GM21515 (cell line): ENCODE results near the gene MME.
A peak's percentile ranks its signal among the peaks of the same experiment; 100 is the strongest.
"Not testable (repeated sequence)": the region's sequence is repeated elsewhere in the genome, so short reads cannot be mapped to it uniquely, and the experiment has no call there.

Experiments used
- ATAC-seq: cut with Tn5 transposase; IDR thresholded peaks from one replicate; pipeline ENCODE4 v1.9.1; 2021; ENCODE audit not compliant: unreplicated experiment

The MME gene

GRCh38 chr3:155083313-155083905, 3.3 kb downstream of the MME start:
- no peak for ATAC-seq

GRCh38 chr3:155084567-155084966, 4.4 kb downstream of the MME start:
- ATAC-seq = no peak

- ATAC-seq = no peak
These were observed 5.9 kb downstream of the MME start for GRCh38 chr3:155086051-155086450.

- ATAC-seq = no peak
These were observed 8.7 kb downstream of the MME start for GRCh38 chr3:155088706-155089345.

- ATAC-seq = no peak
These were observed 9.4 kb downstream of the MME start for GRCh38 chr3:155089495-155089894.

GRCh38 chr3:155093261-155093660, 13.1 kb downstream of the MME start:
- ATAC-seq = no peak

GRCh38 chr3:155096303-155097008, 16.3 kb downstream of the MME start:
- no peak for ATAC-seq

GRCh38 chr3:155097009-155097349, 16.9 kb downstream of the MME start:
- ATAC-seq = no peak

GRCh38 chr3:155101398-155101797, 21.3 kb downstream of the MME start:
- ATAC-seq = no peak

- no peak for ATAC-seq
These were observed 22.2 kb downstream of the MME start for GRCh38 chr3:155102329-155102728.

- ATAC-seq = no peak
These were observed 23.6 kb downstream of the MME start for GRCh38 chr3:155103686-155104085.

GRCh38 chr3:155106119-155106518, 26.0 kb downstream of the MME start:
- no peak for ATAC-seq

- no peak for ATAC-seq
These were observed 29.9 kb downstream of the MME start for GRCh38 chr3:155110022-155110421.

- no peak for ATAC-seq
These were observed 31.1 kb downstream of the MME start for GRCh38 chr3:155110996-155111901.

GRCh38 chr3:155111971-155112370, 31.9 kb downstream of the MME start:
- ATAC-seq = no peak

GRCh38 chr3:155112661-155113389, 32.7 kb downstream of the MME start:
- ATAC-seq = no peak

GRCh38 chr3:155124745-155125144, 44.6 kb downstream of the MME start:
- not testable (repeated sequence) for ATAC-seq

GRCh38 chr3:155129396-155129795, 49.3 kb downstream of the MME start:
- ATAC-seq = no peak

GRCh38 chr3:155130001-155130400, 49.9 kb downstream of the MME start:
- no peak for ATAC-seq

- peak; percentile 87 for ATAC-seq
These were observed 51.0 kb downstream of the MME start for GRCh38 chr3:155131104-155131503.

- ATAC-seq = not testable (repeated sequence)
These were observed 54.2 kb downstream of the MME start for GRCh38 chr3:155134311-155134710.
